Esophagus squamous epithelium (tissue), 5 donors: ENCODE measurements around the gene ADORA2B. TPM values are rescaled to one million over a fixed set of nuclear protein-coding genes. Genes with fewer than 3 reads are reported as not detected.
"Not testable (repeated sequence)": the region's sequence is repeated elsewhere in the genome, so short reads cannot be mapped to it uniquely, and the experiment has no call there.

Source experiments
- DNase-seq: peaks from one replicate; lab custom pipeline; 2025; lab: John Stamatoyannopoulos, UW
- H3K27ac ChIP-seq, 4 donors: fragments of 200-600 bp; sonication (generic); one replicate each; pipeline ENCODE4 v1.5.1; 2016 to 2019; ENCODE audit warnings: mild to moderate bottlenecking in 1 of 4
- H3K27me3 ChIP-seq, 4 donors: fragments of 200-600 bp; sonication (generic); 1 replicate in 3 of 4; 2 replicates in 1 of 4; pipeline versions ENCODE4 v1.5.1 to v1.6.0; 2017 to 2021; ENCODE audit warnings: antibody characterized with exemption in 1 of 4
- H3K36me3 ChIP-seq, 3 donors: fragments of 200-600 bp; sonication (generic); one replicate each; pipeline ENCODE4 v1.5.1; 2016 to 2019
- H3K4me1 ChIP-seq, 3 donors: fragments of 200-600 bp; sonication (generic); one replicate each; pipeline ENCODE4 v1.5.1; 2017 to 2019
- H3K4me3 ChIP-seq, 4 donors: fragments of 200-600 bp; sonication (generic); 1 replicate in 3 of 4; 2 replicates in 1 of 4; pipeline ENCODE4 v1.5.1; 2016 to 2019; ENCODE audit warnings: mild to moderate bottlenecking in 2 of 4, moderate library complexity in 1 of 4
- H3K9me3 ChIP-seq, 3 donors: fragments of 200-600 bp; sonication (generic); one replicate each; pipeline ENCODE4 v1.5.1; 2016 to 2019
- CTCF ChIP-seq, 6 experiments: fragments of 450-650 bp in 4 of 6; fragments of 200-600 bp in 2 of 6; sonication (generic) in 2 of 6; IDR thresholded peaks; one replicate each; pipeline ENCODE4 v1.5.1; 2016 to 2019; ENCODE audit warnings: antibody characterized with exemption in 6 of 6, mild to moderate bottlenecking in 4 of 6, moderate library complexity in 4 of 6
- POLR2A ChIP-seq, 4 donors: fragments of 450-650 bp; IDR thresholded peaks; one replicate each; pipeline ENCODE4 v1.6.1; 2017; ENCODE audit warnings: antibody characterized with exemption in 4 of 4, mild to moderate bottlenecking in 4 of 4, moderate library complexity in 3 of 4
- WGBS, 2 donors: methylation state at CpG; one replicate each; pipeline ENCODE4 v1.1.5; 2018; 5-methylcytosine and 5-hydroxymethylcytosine counted together
- intact Hi-C: fragments of 100-400 bp; cut with DNase I; formaldehyde crosslinking; loops from one replicate; pipeline ENCODE4 v1.15.0; 2022
- total RNA-seq, 4 donors: library from RNA; depleted of rRNA; stranded (reverse); fragments of >200 nt; gene quantifications; one replicate each; pipeline ENCODE4 v1.1.0, GENCODE V29; 2016
- donor health status: DM: yes; HTN: yes; CAD: no.

The ADORA2B gene
- total RNA-seq, 4 donors from 2014 or later: 12.2 to 34.9 (median 32.0) TPM

- H3K27me3 ChIP-seq: no peaks in the 10 kb centered on the region
- TF ChIP-seq POLR2A (IDR thresholded peaks at IDR 0.05) (no peak), CTCF (IDR thresholded peaks at IDR 0.05) (no peak)
- peaks cover 0 to 22% (median 0%) of the 10 kb centered on the region in 3 donors for H3K4me1 ChIP-seq
- H3K9me3 ChIP-seq: no peaks in the 10 kb centered on the region
- intact Hi-C loops: no loop called here
- no peak overlapping the region for H3K27ac ChIP-seq
- H3K4me3 ChIP-seq: no peak overlapping the region
- peaks cover 0 to 40% (median 0%) of the 10 kb centered on the region in 3 donors for H3K36me3 ChIP-seq
- no peak for DNase-seq
Measured at GRCh38 chr17:15973016-15973415, 28.1 kb downstream of the ADORA2B start.

- no peak for TF ChIP-seq POLR2A (IDR thresholded peaks at IDR 0.05)
- no peak for TF ChIP-seq CTCF (IDR thresholded peaks at IDR 0.05)
- Histone ChIP-seq H3K36me3 (peaks cover 0 to 47% (median 0%) of the 10 kb centered on the region in 3 donors), H3K4me3 (no peak overlapping the region), H3K4me1 (peaks cover 0 to 17% (median 0%) of the 10 kb centered on the region in 3 donors), H3K27me3 (no peaks in the 10 kb centered on the region), H3K9me3 (no peaks in the 10 kb centered on the region), H3K27ac (no peak overlapping the region)
- DNase-seq: no peak
- intact Hi-C loops: no loop called here
- WGBS, 2 donors: 59 to 68% methylated on average over 6 of the region's 6 CpGs
Measured at GRCh38 chr17:15973834-15974233, 28.9 kb downstream of the ADORA2B start.

- Histone ChIP-seq H3K4me3 (no peak overlapping the region), H3K36me3 (peaks cover 0 to 73% (median 8%) of the 10 kb centered on the region in 3 donors), H3K27ac (no peak overlapping the region), H3K9me3 (no peaks in the 10 kb centered on the region), H3K4me1 (peaks cover 0 to 10% (median 0%) of the 10 kb centered on the region in 3 donors), H3K27me3 (no peaks in the 10 kb centered on the region)
- intact Hi-C loops: no loop called here
- 97 to 100% methylated on average over 1 to 2 of the region's 2 CpGs for WGBS, 2 donors
- TF ChIP-seq CTCF (IDR thresholded peaks at IDR 0.05) (no peak), POLR2A (IDR thresholded peaks at IDR 0.05) (no peak)
- no peak for DNase-seq
Measured at GRCh38 chr17:15977894-15978293, 33.0 kb downstream of the ADORA2B start.

- Histone ChIP-seq H3K36me3 (peaks cover 0 to 76% (median 8%) of the 10 kb centered on the region in 3 donors), H3K9me3 (no peaks in the 10 kb centered on the region), H3K27me3 (no peaks in the 10 kb centered on the region), H3K4me1 (peaks cover 0 to 4% (median 2%) of the 10 kb centered on the region in 3 donors), H3K4me3 (no peak overlapping the region), H3K27ac (no peak overlapping the region)
- 60 to 70% methylated on average over 1 of the region's 1 CpG for WGBS, 2 donors
- no peak for DNase-seq
- intact Hi-C loops: no loop called here
- no peak for TF ChIP-seq CTCF (IDR thresholded peaks at IDR 0.05)
- TF ChIP-seq POLR2A (IDR thresholded peaks at IDR 0.05): no peak
Measured at GRCh38 chr17:15978606-15979005, 33.7 kb downstream of the ADORA2B start.

GRCh38 chr17:15979013-15979412 lies 34.1 kb downstream of the ADORA2B start:
- intact Hi-C loops, DNase-seq, H3K27ac ChIP-seq, H3K4me1 ChIP-seq, H3K9me3 ChIP-seq, H3K4me3 ChIP-seq, H3K27me3 ChIP-seq: not testable (repeated sequence)
- peaks cover 0 to 80% (median 8%) of the 10 kb centered on the region in 3 donors for H3K36me3 ChIP-seq
- no CpG with 5 or more reads among the region's 4 CpGs for WGBS, 2 donors

GRCh38 chr17:15981208-15981607 lies 36.3 kb downstream of the ADORA2B start:
- H3K4me3 ChIP-seq: no peak overlapping the region
- 37 to 67% methylated on average over 2 of the region's 2 CpGs for WGBS, 2 donors
- no peak for TF ChIP-seq CTCF (IDR thresholded peaks at IDR 0.05)
- no peak for TF ChIP-seq POLR2A (IDR thresholded peaks at IDR 0.05)
- H3K4me1 ChIP-seq: peaks cover 0 to 4% (median 0%) of the 10 kb centered on the region in 3 donors
- no peak for DNase-seq
- peaks cover 0 to 85% (median 12%) of the 10 kb centered on the region in 3 donors for H3K36me3 ChIP-seq
- H3K27ac ChIP-seq: no peak overlapping the region
- no peaks in the 10 kb centered on the region for H3K27me3 ChIP-seq
- H3K9me3 ChIP-seq: no peaks in the 10 kb centered on the region
- intact Hi-C loops: no loop called here
